Measurements from ENCODE around the gene TPK1. TPM values are rescaled to one million over a fixed set of nuclear protein-coding genes. Genes with fewer than 3 reads are reported as not detected.

TPK1 gene
- total RNA-seq, 3 donors from 2014 or later (not counting 1 experiment from before 2014, with no cell fraction given): 20.9 to 28.6 (median 25.3) TPM

DNA sequence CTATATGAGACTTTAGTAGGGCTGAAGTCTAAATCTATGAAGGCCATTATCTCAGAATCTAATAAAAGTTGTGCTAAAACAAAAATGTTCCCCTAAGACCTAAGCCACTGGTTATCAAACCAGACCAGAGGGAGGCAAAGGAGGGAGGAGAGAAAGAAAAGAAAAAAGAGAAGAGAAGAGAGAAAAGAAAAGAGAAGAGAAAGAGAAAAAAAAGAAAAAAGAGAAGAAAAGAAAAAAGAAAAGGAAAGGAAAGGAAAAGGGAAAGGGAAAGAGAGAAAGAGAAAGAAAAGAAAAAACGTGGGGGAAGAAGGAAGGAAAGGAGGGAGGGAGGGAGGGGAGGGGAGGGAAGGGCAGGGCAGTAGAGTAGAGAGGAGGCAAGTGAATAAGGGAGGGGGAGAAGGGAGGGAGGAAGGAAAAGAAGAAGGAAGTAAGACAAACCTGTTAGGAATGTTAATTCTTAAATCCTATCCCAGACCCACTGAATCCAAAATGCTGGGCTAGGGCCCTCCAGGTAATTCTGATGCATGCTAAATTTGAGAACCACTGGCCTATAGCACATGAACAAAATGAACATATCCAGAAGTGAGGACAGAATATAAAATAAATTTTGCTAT lies 98.9 kb downstream of the TPK1 start:
- no peaks in the 10 kb centered on the region for H3K36me3 ChIP-seq (ENCODE audit: control insufficient read depth, insufficient read depth, low read length)
- Mint-ChIP-seq H3K36me3 (no peaks in the 10 kb centered on the region), H3K4me3 (no peak overlapping the region), H3K4me1 (peaks cover 5% of the 10 kb centered on the region in 2 donors), H3K27ac (peak overlapping the region in 1 of 2 donors; percentile 12), H3K9me3 (no peaks in the 10 kb centered on the region), H3K27me3 (ENCODE audit: low read depth in 2 of 2) (peaks cover 0 to 2% of the 10 kb centered on the region in 2 donors)
- H3K27me3 ChIP-seq (ENCODE audit: control insufficient read depth, insufficient read depth, low read length): no peaks in the 10 kb centered on the region
- intact Hi-C loops (cut with micrococcal nuclease): no loop called here
- no peak overlapping the region for H3K27ac ChIP-seq (ENCODE audit: low read length)
- no peaks in the 10 kb centered on the region for H3K9me3 ChIP-seq (ENCODE audit: control insufficient read depth, insufficient read depth, low read length)
- DNase-seq (no peak), ATAC-seq (no peak)
- no peak overlapping the region for H3K4me3 ChIP-seq (ENCODE audit: low read length)
- TF ChIP-seq, protein P1, sequence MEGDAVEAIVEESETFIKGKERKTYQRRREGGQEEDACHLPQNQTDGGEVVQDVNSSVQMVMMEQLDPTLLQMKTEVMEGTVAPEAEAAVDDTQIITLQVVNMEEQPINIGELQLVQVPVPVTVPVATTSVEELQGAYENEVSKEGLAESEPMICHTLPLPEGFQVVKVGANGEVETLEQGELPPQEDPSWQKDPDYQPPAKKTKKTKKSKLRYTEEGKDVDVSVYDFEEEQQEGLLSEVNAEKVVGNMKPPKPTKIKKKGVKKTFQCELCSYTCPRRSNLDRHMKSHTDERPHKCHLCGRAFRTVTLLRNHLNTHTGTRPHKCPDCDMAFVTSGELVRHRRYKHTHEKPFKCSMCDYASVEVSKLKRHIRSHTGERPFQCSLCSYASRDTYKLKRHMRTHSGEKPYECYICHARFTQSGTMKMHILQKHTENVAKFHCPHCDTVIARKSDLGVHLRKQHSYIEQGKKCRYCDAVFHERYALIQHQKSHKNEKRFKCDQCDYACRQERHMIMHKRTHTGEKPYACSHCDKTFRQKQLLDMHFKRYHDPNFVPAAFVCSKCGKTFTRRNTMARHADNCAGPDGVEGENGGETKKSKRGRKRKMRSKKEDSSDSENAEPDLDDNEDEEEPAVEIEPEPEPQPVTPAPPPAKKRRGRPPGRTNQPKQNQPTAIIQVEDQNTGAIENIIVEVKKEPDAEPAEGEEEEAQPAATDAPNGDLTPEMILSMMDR (IDR thresholded peaks at IDR 0.05): no peak
- WGBS (ENCODE audit: insufficient coverage): 50% methylated on average over 1 of the region's 1 CpG
- H3K4me1 ChIP-seq (ENCODE audit: control insufficient read depth, insufficient read depth, low read length): no peaks in the 10 kb centered on the region

DNA sequence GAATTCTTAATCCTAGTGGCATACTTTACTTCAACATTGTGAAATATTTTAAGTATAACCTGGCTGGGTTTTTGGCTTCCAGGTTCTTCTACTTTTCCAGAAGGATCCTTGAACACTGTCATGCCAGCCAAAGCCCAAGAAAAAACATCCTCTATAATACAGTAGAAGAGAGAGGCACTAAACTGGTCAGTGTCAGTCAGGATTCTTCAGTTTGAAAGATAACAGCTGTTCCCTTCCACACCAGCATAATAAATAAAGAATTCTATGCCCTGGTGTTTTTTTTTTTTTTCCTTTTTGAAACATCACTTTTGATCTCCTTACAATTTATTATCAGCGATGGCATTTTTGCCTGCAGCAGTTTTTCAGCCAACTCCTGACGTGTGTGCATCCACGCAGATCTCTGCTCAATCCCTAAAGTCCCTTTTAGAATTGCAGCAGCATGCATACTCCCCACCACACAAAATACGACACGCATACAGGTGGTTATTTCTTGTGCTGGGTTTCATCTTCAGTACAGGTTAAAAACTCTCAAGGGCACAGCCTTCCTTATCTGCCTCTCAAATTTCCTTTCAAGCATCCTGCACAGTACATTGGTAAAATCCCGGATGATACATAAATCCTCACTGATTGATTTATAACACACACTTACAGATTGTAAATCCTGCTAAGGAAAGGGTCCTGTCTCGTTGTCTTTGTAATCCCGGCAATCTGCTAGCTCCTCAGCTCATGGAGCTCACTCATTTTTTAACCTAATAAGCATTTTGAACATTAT lies 100.2 kb downstream of the TPK1 start:
- no peaks in the 10 kb centered on the region for H3K4me1 ChIP-seq (ENCODE audit: control insufficient read depth, insufficient read depth, low read length)
- 65% methylated on average over 8 of the region's 8 CpGs for WGBS (ENCODE audit: insufficient coverage)
- H3K4me1 Mint-ChIP-seq: peaks cover 5% of the 10 kb centered on the region in 2 donors
- H3K27ac ChIP-seq (ENCODE audit: low read length): no peak overlapping the region
- no peaks in the 10 kb centered on the region for H3K36me3 ChIP-seq (ENCODE audit: control insufficient read depth, insufficient read depth, low read length)
- intact Hi-C loops (cut with micrococcal nuclease): no loop called here
- H3K27me3 Mint-ChIP-seq (ENCODE audit: low read depth in 2 of 2): peaks cover 0 to 2% of the 10 kb centered on the region in 2 donors
- no peak overlapping the region for H3K4me3 ChIP-seq (ENCODE audit: low read length)
- H3K9me3 Mint-ChIP-seq: no peaks in the 10 kb centered on the region
- DNase-seq (no peak), ATAC-seq (no peak)
- TF ChIP-seq, protein P1 (IDR thresholded peaks at IDR 0.05): no peak
- H3K4me3 Mint-ChIP-seq: no peak overlapping the region
- H3K27me3 ChIP-seq (ENCODE audit: control insufficient read depth, insufficient read depth, low read length): no peaks in the 10 kb centered on the region
- H3K27ac Mint-ChIP-seq: no peak overlapping the region
- H3K9me3 ChIP-seq (ENCODE audit: control insufficient read depth, insufficient read depth, low read length): no peaks in the 10 kb centered on the region
- H3K36me3 Mint-ChIP-seq: no peaks in the 10 kb centered on the region

DNA sequence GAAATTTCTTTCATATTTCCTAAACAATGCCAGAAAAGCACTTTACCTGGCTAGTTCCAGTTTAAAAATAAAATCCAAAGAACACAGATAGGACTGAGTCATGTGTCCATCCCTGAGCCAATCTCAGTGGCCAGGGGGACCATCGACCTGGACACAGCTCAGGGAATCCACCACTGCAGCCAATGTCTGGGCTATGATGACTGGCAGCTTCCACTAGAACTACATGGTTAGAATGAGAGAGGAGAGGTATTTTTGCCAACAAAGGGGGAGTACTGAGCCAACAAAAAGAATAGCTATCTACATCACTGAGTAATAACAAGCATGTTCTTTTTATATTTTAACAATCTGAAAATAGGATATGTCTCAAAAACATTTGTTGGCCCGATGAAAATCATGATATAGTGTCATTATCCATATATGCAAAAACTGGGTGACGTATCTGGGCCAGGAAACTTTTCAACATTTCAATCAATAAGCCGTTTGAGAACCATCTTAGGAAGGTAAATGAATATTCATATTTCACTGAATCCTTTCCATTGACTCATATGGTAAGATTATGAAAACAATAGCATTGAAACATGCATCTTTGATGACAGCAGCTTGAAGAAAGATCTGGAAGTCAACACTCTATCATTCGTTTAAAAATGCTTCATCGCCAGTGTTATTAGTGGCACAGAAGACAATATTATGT lies 104.0 kb downstream of the TPK1 start:
- Mint-ChIP-seq H3K27ac (no peak overlapping the region), H3K4me3 (no peak overlapping the region), H3K9me3 (no peaks in the 10 kb centered on the region), H3K4me1 (peaks cover 0 to 2% of the 10 kb centered on the region in 2 donors), H3K36me3 (no peaks in the 10 kb centered on the region), H3K27me3 (ENCODE audit: low read depth in 2 of 2) (peaks cover 0 to under 1% of the 10 kb centered on the region in 2 donors)
- WGBS (ENCODE audit: insufficient coverage): 99% methylated on average over 6 of the region's 6 CpGs
- Histone ChIP-seq H3K9me3 (ENCODE audit: control insufficient read depth, insufficient read depth, low read length) (no peaks in the 10 kb centered on the region), H3K27ac (ENCODE audit: low read length) (no peak overlapping the region), H3K36me3 (ENCODE audit: control insufficient read depth, insufficient read depth, low read length) (no peaks in the 10 kb centered on the region), H3K4me1 (ENCODE audit: control insufficient read depth, insufficient read depth, low read length) (no peaks in the 10 kb centered on the region), H3K27me3 (ENCODE audit: control insufficient read depth, insufficient read depth, low read length) (no peaks in the 10 kb centered on the region), H3K4me3 (ENCODE audit: low read length) (no peak overlapping the region)
- ATAC-seq (no peak), DNase-seq (no peak)
- TF ChIP-seq, protein P1 (IDR thresholded peaks at IDR 0.05): no peak
- intact Hi-C loops (cut with micrococcal nuclease): no loop called here
